PC-3 (cell line): ENCODE measurements around the gene FBXL16.

ENCODE experiments used
- CTCF ChIP-seq: fragments of 300-600 bp; sonication (generic); conservative IDR thresholded peaks from 2 replicates; pipeline ENCODE4 v1.5.1; 2017; ENCODE audit warnings: antibody characterized with exemption, low read depth, mild to moderate bottlenecking, low read length
- EZH2phosphoT487 ChIP-seq: fragments of 300-600 bp; sonication (generic); IDR thresholded peaks from 2 replicates; pipeline ENCODE4 v1.6.1; 2018; ENCODE audit warnings: mild to moderate bottlenecking, antibody characterized with exemption, low read length, borderline replicate concordance

GRCh38 chr16:694187-694862, 11.3 kb downstream of the FBXL16 start:
- TF ChIP-seq EZH2phosphoT487 (no peak), CTCF (no peak)
